NB4 (cell line): ENCODE data around the gene DIDO1.

Experiments used
- DNase-seq: peaks from one replicate; pipeline ENCODE4 v3.0.0; 2010; ENCODE audit warnings: low read depth
- H3K4me3 ChIP-seq: one replicate; pipeline ENCODE4 v1.5.1; 2011; ENCODE audit warnings: mild to moderate bottlenecking, low read depth, low read length, moderate library complexity
- CTCF ChIP-seq: IDR thresholded peaks from one replicate; pipeline ENCODE4 v1.5.1; 2012; ENCODE audit warnings: low read depth, low read length
- MAX ChIP-seq: IDR thresholded peaks from 2 replicates; pipeline ENCODE4 v1.6.1; 2011; ENCODE audit warnings: low read depth, low read length
- MYC ChIP-seq: IDR thresholded peaks from 2 replicates; pipeline ENCODE4 v1.6.1; 2011; ENCODE audit warnings: low read depth, low read length
- POLR2A ChIP-seq: IDR thresholded peaks from 2 replicates; pipeline ENCODE4 v1.6.1; 2011; ENCODE audit warnings: mild to moderate bottlenecking; ENCODE audit not compliant: insufficient read length; ENCODE audit errors: extremely low read depth

Gene DIDO1

GRCh38 chr20:62967149-62967501 lies 40.8 kb upstream of the DIDO1 start:
- H3K4me3 ChIP-seq: no peak overlapping the region
- DNase-seq: no peak
- TF ChIP-seq POLR2A (no peak), MYC (no peak), MAX (no peak), CTCF (no peak)

- TF ChIP-seq MYC: no peak
- TF ChIP-seq POLR2A: no peak
- no peak for TF ChIP-seq CTCF
- TF ChIP-seq MAX: no peak
- DNase-seq: no peak
- H3K4me3 ChIP-seq: no peak overlapping the region
These were observed 40.2 kb upstream of the DIDO1 start for GRCh38 chr20:62966212-62967148.

GRCh38 chr20:62965363-62965771 lies 39.1 kb upstream of the DIDO1 start:
- no peak overlapping the region for H3K4me3 ChIP-seq
- TF ChIP-seq CTCF (no peak), POLR2A (no peak), MYC (no peak), MAX (no peak)
- no peak for DNase-seq

GRCh38 chr20:62964700-62965099 lies 38.4 kb upstream of the DIDO1 start:
- TF ChIP-seq MAX (no peak), MYC (no peak), POLR2A (no peak), CTCF (no peak)
- no peak for DNase-seq
- H3K4me3 ChIP-seq: no peak overlapping the region

GRCh38 chr20:62963614-62964397 lies 37.5 kb upstream of the DIDO1 start:
- H3K4me3 ChIP-seq: no peak overlapping the region
- TF ChIP-seq MAX (no peak), POLR2A (no peak), MYC (no peak), CTCF (no peak)
- no peak for DNase-seq
